Upper lobe of right lung (tissue), 1 donor: ENCODE measurements around the gene PREP. TPM values are rescaled to one million over a fixed set of nuclear protein-coding genes. Genes with fewer than 3 reads are reported as not detected.

ENCODE experiments used
- total RNA-seq: library from RNA; stranded (reverse); fragmentation: NEBNext Ultra II Directional; extraction: Animal tissue kit (Norgen Biotek cat#: 25700); gene quantifications from one replicate; pipeline ENCODE4 v1.2.1, GENCODE V29; 2021
- donor health status: DM: no; HTN: yes; CAD: no; lungs with severe emphysema.

The PREP gene
- total RNA-seq, 1 donor from 2014 or later: 32.9 TPM

Other genes with a start within 250 kb of the PREP start
- gene POPDC3, start 223.1 kb downstream of the PREP start, total RNA-seq: 1.9 TPM